OCI-LY3 (cell line): ENCODE measurements around the gene ASGR2.

ENCODE experiments used
- CTCF ChIP-seq: fragments of 200-600, 300-600 bp; sonication (generic); IDR thresholded peaks from 2 replicates; pipeline ENCODE4 v1.5.1; 2014; ENCODE audit warnings: antibody characterized with exemption, low read length, low read depth
- EZH2phosphoT487 ChIP-seq: fragments of 200-600 bp; shearing (Covaris generic); IDR thresholded peaks from 2 replicates; pipeline ENCODE4 v1.6.1; 2018; ENCODE audit warnings: antibody characterized with exemption, mixed run types, low read depth

DNA sequence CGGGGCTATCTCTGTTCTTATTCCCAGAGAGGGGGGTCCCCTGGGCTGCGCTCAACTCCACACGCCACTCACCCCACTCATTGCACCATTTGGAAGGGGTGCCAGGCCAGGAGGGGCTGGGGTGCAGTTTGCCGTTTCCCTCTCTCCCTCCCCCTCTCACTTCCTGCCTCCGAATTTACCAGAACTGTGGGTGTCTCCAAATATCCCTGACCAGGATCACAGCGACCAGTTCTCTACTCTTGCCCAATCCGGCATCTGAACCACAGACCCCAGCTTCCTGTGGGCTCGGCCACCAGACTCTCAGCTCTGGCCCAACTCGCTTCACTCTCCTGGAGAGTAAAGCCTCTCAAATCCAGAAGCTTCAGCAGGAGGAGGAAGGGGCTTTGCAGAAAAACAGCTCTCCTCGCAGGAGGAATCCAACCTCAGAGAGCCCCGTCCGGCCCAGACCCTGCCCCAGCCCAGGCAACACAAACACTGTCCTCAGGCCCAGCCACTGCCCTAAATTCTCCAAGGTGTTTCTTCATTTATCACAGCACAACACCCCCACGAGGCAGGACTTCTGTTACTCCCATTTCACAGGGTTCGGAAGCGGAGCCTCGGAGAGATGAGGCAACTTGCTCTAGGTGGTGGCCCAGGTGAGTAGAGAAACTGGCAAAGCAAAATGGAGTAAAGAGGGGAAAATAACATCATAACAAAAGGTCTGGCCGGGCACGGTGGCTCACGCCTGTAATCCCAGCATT is 423 bp upstream of the ASGR2 start:
- TF ChIP-seq CTCF (no peak), EZH2phosphoT487 (no peak)
